Small intestine (tissue), 7 donors: ENCODE measurements around the gene CCDC137. TPM values are rescaled to one million over a fixed set of nuclear protein-coding genes. Genes with fewer than 3 reads are reported as not detected.

ENCODE experiments used
- DNase-seq, 2 donors: peaks; one replicate each; pipeline versions ENCODE4 v3.0.0 to v3.0.0-alpha.2; 2013
- FAIRE-seq: peaks from 2 replicates; lab custom pipeline; 2012; peaks lifted over from hg19 to GRCh38; lab: Jason Lieb, UNC
- H3K27ac ChIP-seq, 3 donors: one replicate each; pipeline ENCODE4 v1.5.1; 2013; ENCODE audit warnings: low read length in 2 of 3, mild to moderate bottlenecking in 2 of 3, control low read depth in 1 of 3, inconsistent platforms in 1 of 3, low read depth in 1 of 3, moderate library complexity in 1 of 3
- H3K27me3 ChIP-seq, 3 donors: one replicate each; pipeline ENCODE4 v1.6.1; 2013; ENCODE audit warnings: low read length in 3 of 3, inconsistent platforms in 1 of 3; ENCODE audit not compliant: control insufficient read depth in 3 of 3, insufficient read depth in 3 of 3
- H3K36me3 ChIP-seq, 3 donors: one replicate each; pipeline ENCODE4 v1.6.1; 2013; ENCODE audit warnings: low read length in 3 of 3, inconsistent platforms in 1 of 3, low read depth in 1 of 3, mild to moderate bottlenecking in 1 of 3, moderate library complexity in 1 of 3; ENCODE audit not compliant: control insufficient read depth in 3 of 3, insufficient read depth in 2 of 3
- H3K4me1 ChIP-seq, 3 donors: one replicate each; pipeline ENCODE4 v1.6.1; 2013; ENCODE audit warnings: low read length in 2 of 3, inconsistent platforms in 1 of 3, low read depth in 1 of 3, mild to moderate bottlenecking in 1 of 3, moderate library complexity in 1 of 3; ENCODE audit not compliant: control insufficient read depth in 3 of 3, insufficient read depth in 2 of 3
- H3K4me3 ChIP-seq, 3 donors: one replicate each; pipeline ENCODE4 v1.5.1; 2013; ENCODE audit warnings: low read length in 3 of 3, control low read depth in 1 of 3, inconsistent platforms in 1 of 3, low read depth in 1 of 3, mild to moderate bottlenecking in 1 of 3, moderate library complexity in 1 of 3
- H3K9me3 ChIP-seq, 2 donors: one replicate each; pipeline ENCODE4 v1.6.1; 2013; ENCODE audit warnings: low read depth in 1 of 2, low read length in 1 of 2; ENCODE audit not compliant: control insufficient read depth in 2 of 2, insufficient read depth in 1 of 2
- WGBS, 3 donors: extraction: QIAGEN DNeasy Blood & Tissue Kit; methylation state at CpG; one replicate each; pipeline ENCODE4 v1.1.7; 2013; 5-methylcytosine and 5-hydroxymethylcytosine counted together
- polyA plus RNA-seq, 4 donors: library from polyadenylated mRNA; stranded (reverse) in 3 of 4; unstranded in 1 of 4; fragments of 200-250 nt in 3 of 4; fragments of 120-200 nt in 1 of 4; gene quantifications; one replicate each; pipeline versions ENCODE4 v1.2.1 to v1.2.3, GENCODE V29; 2013
- donor health status: healthy with polysubstance abuse.
- donor health status: control.
- donor health status: control.
- donor health status: Bipolar disorder and iron deficiency.
- donor health status: healthy.

CCDC137 gene
- polyA plus RNA-seq, 4 donors, result 18.1 to 89.2 (median 21.7) TPM

- Histone ChIP-seq H3K9me3 (no peaks in the 10 kb centered on the region), H3K36me3 (peaks cover 3 to 85% (median 22%) of the 10 kb centered on the region in 3 donors), H3K4me3 (no peak overlapping the region), H3K27me3 (no peaks in the 10 kb centered on the region), H3K27ac (no peak overlapping the region), H3K4me1 (peaks cover 0 to 13% (median 0%) of the 10 kb centered on the region in 3 donors)
- FAIRE-seq (no peak), DNase-seq (no peak)
- 93 to 96% (median 94%) methylated on average over 38 to 41 of the region's 41 CpGs for WGBS, 3 donors
These were observed 21.4 kb downstream of the CCDC137 start for GRCh38 chr17:81687770-81688541.

GRCh38 chr17:81688616-81689015 lies 22.1 kb downstream of the CCDC137 start:
- Histone ChIP-seq H3K36me3 (peaks cover 5 to 91% (median 23%) of the 10 kb centered on the region in 3 donors), H3K9me3 (no peaks in the 10 kb centered on the region), H3K4me3 (no peak overlapping the region), H3K4me1 (peaks cover 0 to 13% (median 0%) of the 10 kb centered on the region in 3 donors), H3K27me3 (no peaks in the 10 kb centered on the region), H3K27ac (no peak overlapping the region)
- DNase-seq (no peak), FAIRE-seq (no peak)
- 92 to 94% (median 92%) methylated on average over 14 of the region's 14 CpGs for WGBS, 3 donors

GRCh38 chr17:81690066-81690465 lies 23.5 kb downstream of the CCDC137 start:
- H3K27me3 ChIP-seq, result no peaks in the 10 kb centered on the region
- WGBS, 3 donors, result 90 to 94% (median 92%) methylated on average over 18 of the region's 18 CpGs
- no peak overlapping the region for H3K27ac ChIP-seq
- peaks cover 6 to 99% (median 33%) of the 10 kb centered on the region in 3 donors for H3K36me3 ChIP-seq
- H3K4me3 ChIP-seq, result no peak overlapping the region
- no peak for FAIRE-seq
- no peaks in the 10 kb centered on the region for H3K9me3 ChIP-seq
- H3K4me1 ChIP-seq, result peaks cover 0 to 6% (median 0%) of the 10 kb centered on the region in 3 donors
- DNase-seq, result no peak

- DNase-seq (no peak), FAIRE-seq (no peak)
- Histone ChIP-seq H3K9me3 (no peaks in the 10 kb centered on the region), H3K4me1 (peaks cover 0 to under 1% (median 0%) of the 10 kb centered on the region in 3 donors), H3K27me3 (no peaks in the 10 kb centered on the region), H3K4me3 (no peak overlapping the region), H3K36me3 (peaks cover 7 to 99% (median 36%) of the 10 kb centered on the region in 3 donors), H3K27ac (no peak overlapping the region)
- 90 to 94% (median 93%) methylated on average over 13 to 17 of the region's 17 CpGs for WGBS, 3 donors
These were observed 24.0 kb downstream of the CCDC137 start for GRCh38 chr17:81690549-81690948.

GRCh38 chr17:81691196-81691595 lies 24.7 kb downstream of the CCDC137 start:
- Histone ChIP-seq H3K4me3 (no peak overlapping the region), H3K36me3 (peaks cover 13 to 99% (median 38%) of the 10 kb centered on the region in 3 donors), H3K9me3 (no peaks in the 10 kb centered on the region), H3K4me1 (no peaks in the 10 kb centered on the region), H3K27me3 (no peaks in the 10 kb centered on the region), H3K27ac (no peak overlapping the region)
- DNase-seq (no peak), FAIRE-seq (no peak)
- 92 to 94% (median 93%) methylated on average over 18 of the region's 18 CpGs for WGBS, 3 donors

GRCh38 chr17:81691608-81692007 lies 25.1 kb downstream of the CCDC137 start:
- DNase-seq, result no peak
- peaks cover 13 to 99% (median 43%) of the 10 kb centered on the region in 3 donors for H3K36me3 ChIP-seq
- no peak overlapping the region for H3K4me3 ChIP-seq
- 96 to 98% (median 98%) methylated on average over 20 of the region's 20 CpGs for whole genome bisulfite sequencing, 3 donors
- no peak overlapping the region for H3K27ac ChIP-seq
- H3K4me1 ChIP-seq, result no peaks in the 10 kb centered on the region
- no peaks in the 10 kb centered on the region for H3K27me3 ChIP-seq
- FAIRE-seq, result no peak
- no peaks in the 10 kb centered on the region for H3K9me3 ChIP-seq

GRCh38 chr17:81693509-81694210 lies 27.1 kb downstream of the CCDC137 start:
- no peak for DNase-seq
- Histone ChIP-seq H3K9me3 (no peaks in the 10 kb centered on the region), H3K27me3 (no peaks in the 10 kb centered on the region), H3K4me3 (no peak overlapping the region), H3K4me1 (no peaks in the 10 kb centered on the region), H3K27ac (no peak overlapping the region), H3K36me3 (peaks cover 16 to 99% (median 41%) of the 10 kb centered on the region in 3 donors)
- 91% methylated on average over 33 to 35 of the region's 35 CpGs for WGBS, 3 donors
- no peak for FAIRE-seq

- Histone ChIP-seq H3K27ac (no peak overlapping the region), H3K9me3 (no peaks in the 10 kb centered on the region), H3K27me3 (no peaks in the 10 kb centered on the region), H3K4me1 (no peaks in the 10 kb centered on the region), H3K36me3 (peaks cover 13 to 96% (median 34%) of the 10 kb centered on the region in 3 donors), H3K4me3 (no peak overlapping the region)
- FAIRE-seq (no peak), DNase-seq (no peak)
- WGBS, 3 donors, result 94% methylated on average over 19 of the region's 19 CpGs
These were observed 28.3 kb downstream of the CCDC137 start for GRCh38 chr17:81694810-81695209.
